Measurements from ENCODE around the gene HOXD4. TPM values are rescaled to one million over a fixed set of nuclear protein-coding genes. Genes with fewer than 3 reads are reported as not detected.

The HOXD4 gene
- total RNA-seq, 1 donor from 2014 or later: 0.70 TPM

DNA sequence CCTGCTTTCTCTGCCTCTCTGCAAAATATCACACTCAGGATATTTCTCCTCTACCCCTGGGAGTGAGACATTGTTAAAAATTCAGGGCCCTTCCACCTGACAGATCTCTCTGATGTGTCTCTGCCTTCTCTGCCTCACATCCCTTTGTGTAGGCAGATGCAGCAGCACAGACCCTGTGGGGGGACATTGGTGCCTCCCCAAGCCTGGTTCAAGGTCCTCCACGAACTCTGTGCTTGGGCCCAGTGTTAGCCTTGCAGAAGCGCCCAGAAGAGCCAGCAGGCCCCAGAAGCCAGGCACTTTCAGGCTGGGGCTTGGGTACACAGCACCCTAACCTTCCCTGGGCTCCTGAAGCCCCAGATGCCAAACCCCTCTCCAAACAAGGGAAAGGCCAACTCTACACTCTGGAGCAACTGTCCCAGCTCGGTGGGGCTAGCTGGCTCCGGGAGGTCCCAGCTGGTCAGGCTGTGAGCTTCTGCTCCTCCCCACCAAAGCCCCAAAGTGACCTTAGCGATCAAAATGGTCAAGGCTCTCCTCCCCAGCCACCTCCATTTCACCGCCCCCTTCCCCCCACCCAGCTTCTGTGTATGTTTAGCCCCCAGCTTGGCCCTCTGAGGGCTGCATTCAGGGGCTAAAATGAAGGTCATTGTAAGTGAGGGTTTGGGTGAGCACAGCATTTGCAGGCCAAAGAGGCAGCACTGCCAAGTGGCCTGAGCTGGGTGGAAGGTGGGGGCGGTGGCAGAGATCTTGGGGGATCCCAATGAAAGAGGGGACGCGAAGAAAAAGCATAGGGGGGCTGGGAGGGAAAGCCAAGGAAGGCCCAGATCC lies 26.2 kb upstream of the HOXD4 start:
- DNase-seq (ENCODE audit: low spot score): no peak
- intact Hi-C loops (cut with DNase I): loop anchor here (5.0 kb wide), 2 partner anchors 527 to 692 kb away; no protein-coding TSS in a partner anchor

DNA sequence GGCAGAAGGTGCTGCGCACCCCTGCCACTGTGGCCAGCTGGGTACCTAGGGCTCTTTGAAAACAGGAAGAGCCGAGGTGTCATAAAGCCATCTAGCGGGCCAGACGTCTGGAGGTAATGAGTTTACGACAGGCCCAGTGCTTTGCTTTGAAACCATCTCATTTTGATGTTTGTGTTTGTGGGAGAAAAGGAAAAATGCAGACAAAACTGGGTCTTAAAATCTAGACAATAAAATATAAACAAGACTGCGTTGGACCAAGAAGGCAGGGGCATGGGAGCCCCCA lies 25.6 kb upstream of the HOXD4 start:
- intact Hi-C loops (cut with DNase I): loop anchor here (2.0 to 5.0 kb wide), 3 partner anchors 513 to 692 kb away; no protein-coding TSS in a partner anchor
- no peak for DNase-seq (ENCODE audit: low spot score)

DNA sequence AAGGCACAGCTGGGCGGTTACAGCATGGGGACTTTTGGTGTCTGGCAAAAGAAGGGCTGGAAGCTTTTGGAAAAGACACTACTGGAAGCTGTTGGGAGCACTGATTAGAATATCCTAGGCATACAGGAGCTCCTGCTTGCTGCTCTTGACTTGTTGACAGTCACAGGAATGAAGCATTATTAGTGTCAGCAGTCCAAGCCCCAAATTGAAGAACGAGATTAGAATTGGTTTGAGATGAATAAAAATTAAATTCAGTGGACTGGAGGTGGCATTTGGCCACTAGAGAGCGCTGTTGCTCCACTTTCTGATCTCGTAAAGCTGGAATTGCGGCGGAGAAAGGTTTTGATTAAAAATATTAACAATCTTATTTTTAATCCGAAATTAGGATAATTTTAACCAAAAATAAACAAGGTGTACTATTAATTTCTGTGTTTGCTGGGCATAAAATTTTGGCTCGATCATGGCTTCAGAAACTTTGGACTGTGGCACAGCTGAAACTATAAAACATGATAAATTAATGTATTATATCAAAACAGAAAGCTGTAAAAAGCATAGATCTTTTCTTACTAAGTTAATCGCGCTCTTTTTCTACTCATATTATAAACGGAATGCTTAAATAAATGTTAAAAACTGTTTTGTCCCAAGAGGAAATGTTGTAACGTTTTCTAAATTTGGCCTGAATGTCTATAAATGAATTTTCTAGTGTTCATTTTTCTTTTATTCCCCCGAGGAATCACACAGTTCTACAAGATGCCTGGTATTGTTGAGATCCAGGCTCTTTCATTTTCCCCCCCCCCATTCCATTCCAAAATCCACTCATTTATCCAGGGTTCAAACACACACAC lies 24.2 kb upstream of the HOXD4 start:
- no peak for DNase-seq (ENCODE audit: low spot score)
- intact Hi-C loops (cut with DNase I): loop anchor here (2.0 to 5.0 kb wide), 3 partner anchors 512 to 690 kb away; no protein-coding TSS in a partner anchor

DNA sequence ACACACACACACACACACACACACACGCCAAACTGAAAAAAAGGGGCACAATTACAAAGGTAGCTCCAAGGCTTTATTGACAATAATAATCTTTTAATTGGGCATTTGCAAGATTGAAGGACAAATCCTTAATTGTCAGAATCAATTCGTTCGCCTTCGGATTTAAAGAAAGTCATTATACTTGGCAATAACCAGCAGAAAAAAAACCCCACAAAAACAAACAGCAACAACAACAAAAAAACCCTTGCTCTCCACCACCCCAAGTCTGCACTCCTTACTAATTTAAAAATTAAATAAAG lies 23.6 kb upstream of the HOXD4 start:
- intact Hi-C loops (cut with DNase I): loop anchor here (2.0 to 5.0 kb wide), 3 partner anchors 511 to 690 kb away; no protein-coding TSS in a partner anchor
- DNase-seq (ENCODE audit: low spot score): no peak

DNA sequence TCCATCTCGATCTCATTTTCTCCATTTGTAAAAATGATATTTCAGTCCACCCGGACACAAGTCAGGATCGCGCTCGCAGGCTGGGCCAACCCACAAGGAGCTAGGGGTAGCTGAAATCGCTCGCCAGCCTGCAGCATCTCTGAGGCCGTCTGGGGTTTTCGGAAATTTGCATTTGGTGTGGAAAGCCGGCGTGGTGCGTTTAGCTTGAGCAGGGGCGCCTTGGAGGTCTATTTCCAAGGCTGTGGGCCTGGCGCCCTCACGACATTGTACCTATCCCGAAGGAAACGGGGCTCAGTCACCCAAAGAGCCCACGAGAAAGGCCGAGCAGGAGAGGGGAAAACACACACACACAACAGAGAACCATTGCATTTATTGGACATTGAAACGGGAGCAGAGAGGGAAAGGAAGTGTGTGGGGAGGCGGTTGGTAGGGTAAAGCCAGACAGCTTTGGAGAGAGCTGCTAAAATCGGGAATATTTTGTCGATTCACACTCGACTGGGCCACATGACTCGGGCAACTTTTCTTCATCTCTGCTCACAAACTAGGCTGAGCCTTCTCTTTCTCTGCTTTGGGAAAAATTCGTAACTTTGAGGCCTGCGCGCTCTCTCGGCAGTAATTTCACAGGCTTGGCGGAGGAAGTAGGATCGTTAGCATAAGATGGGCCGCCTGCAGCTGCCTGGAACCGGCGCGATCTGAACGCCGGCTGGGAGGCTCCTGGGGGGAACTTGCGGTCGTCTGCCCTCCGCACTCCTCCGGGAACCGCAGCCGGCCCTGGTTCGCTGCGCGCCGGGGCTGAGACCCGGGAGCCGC lies 23.0 kb upstream of the HOXD4 start:
- no peak for DNase-seq (ENCODE audit: low spot score)
- intact Hi-C loops (cut with DNase I): loop anchor here (5.0 kb wide), 2 partner anchors 524 to 689 kb away; no protein-coding TSS in a partner anchor

DNA sequence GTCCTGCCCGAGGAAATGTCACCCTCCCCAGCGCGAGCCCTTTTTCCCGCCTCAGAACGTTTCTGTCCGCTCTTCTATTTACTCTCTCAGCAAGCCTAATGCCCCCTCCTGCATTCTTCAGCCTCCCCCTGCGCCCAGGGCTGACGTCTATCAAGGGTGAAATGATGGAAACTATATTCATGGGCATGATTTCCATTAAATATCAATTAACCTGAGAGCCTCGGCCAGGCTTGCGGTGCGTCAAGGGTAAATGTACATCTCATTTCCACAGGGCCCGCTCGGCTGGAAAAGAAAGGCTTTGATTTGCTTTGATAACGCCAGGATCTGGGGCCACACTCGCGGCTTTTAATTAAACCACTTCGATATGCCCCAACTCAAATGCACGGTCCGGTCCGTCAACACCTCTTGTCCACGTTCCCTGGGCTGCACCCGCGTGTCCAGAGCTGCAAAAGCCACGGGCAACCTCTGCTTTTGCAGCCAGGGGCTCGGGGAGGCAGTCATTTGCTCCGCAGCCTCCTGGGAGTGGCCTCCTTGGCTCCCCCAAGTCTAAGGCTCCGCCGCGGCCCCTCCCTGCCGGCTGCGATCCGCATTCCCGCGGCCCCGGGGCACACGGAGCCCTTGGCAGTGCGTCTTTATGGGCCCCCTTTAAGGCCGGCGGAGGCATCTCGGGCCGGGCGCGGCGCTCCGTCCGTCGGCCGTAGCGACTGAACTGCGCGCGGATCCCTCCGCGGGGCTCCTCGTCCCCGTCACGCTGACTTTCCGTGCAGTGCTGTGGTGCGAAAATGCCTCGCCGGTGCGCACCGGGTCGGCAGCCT lies 22.2 kb upstream of the HOXD4 start, which contains the start of gene HOXD8:
TSS of gene HOXD8 (plus strand) at position 724 of the 815 bp plus-strand sequence. CDS start 662 bp downstream, outside the sequence.
- intact Hi-C loops (cut with DNase I): loop anchor here (5.0 kb wide), 2 partner anchors 523 to 688 kb away; no protein-coding TSS in a partner anchor

DNA sequence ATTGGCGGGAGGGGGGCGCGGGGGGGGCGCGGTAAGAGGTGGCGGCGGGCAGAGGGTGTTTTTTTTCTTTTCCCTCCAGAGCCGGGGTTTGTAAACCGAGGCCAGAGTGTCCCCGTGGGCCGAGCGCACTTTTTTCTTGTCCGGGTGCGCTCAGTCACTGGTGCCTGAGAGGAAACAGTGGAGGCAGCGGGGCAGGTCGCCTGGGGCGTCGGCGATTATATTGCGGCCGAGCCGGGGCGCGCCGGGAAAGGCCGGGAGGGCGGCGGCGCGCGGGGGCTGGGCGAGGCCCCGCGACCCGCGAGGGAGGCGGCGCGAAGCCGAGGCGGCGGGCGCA lies 21.6 kb upstream of the HOXD4 start:
- intact Hi-C loops (cut with DNase I): loop anchor here (5.0 kb wide), 3 partner anchors 523 to 1018 kb away; no protein-coding TSS in a partner anchor
- DNase-seq (ENCODE audit: low spot score): no peak

More for the DNA sequence above, 22.2 kb upstream of the HOXD4 start, which contains the start of gene HOXD8:
- no peak for DNase-seq (ENCODE audit: low spot score)

DNA sequence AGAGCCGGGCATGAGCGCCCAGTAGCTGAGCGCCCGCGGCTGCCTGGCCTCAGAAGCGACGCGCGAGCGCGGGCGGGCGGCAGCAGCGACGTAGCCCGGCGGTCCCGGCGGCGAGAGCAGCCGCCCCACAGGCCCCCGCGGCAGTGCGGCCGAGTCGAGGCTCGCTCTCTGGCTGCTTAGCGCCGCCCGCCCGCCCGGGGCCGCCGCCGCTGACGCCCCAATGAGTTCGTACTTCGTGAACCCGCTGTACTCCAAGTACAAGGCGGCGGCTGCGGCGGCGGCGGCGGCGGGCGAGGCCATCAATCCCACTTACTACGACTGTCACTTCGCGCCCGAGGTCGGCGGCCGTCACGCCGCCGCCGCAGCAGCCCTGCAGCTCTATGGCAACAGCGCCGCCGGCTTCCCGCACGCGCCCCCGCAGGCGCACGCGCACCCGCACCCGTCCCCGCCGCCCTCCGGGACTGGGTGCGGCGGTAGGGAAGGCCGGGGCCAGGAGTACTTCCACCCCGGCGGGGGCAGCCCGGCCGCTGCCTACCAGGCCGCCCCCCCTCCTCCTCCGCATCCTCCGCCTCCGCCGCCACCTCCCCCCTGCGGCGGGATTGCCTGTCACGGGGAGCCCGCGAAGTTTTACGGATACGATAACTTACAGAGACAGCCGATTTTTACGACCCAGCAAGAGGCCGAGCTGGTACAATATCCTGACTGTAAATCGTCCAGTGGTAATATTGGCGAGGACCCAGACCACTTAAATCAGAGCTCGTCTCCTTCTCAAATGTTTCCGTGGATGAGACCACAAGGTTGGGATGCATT lies 21.0 kb upstream of the HOXD4 start:
- intact Hi-C loops (cut with DNase I): loop anchor here (5.0 kb wide), 1 partner anchor 1017 kb away; no protein-coding TSS in a partner anchor
- no peak for DNase-seq (ENCODE audit: low spot score)

DNA sequence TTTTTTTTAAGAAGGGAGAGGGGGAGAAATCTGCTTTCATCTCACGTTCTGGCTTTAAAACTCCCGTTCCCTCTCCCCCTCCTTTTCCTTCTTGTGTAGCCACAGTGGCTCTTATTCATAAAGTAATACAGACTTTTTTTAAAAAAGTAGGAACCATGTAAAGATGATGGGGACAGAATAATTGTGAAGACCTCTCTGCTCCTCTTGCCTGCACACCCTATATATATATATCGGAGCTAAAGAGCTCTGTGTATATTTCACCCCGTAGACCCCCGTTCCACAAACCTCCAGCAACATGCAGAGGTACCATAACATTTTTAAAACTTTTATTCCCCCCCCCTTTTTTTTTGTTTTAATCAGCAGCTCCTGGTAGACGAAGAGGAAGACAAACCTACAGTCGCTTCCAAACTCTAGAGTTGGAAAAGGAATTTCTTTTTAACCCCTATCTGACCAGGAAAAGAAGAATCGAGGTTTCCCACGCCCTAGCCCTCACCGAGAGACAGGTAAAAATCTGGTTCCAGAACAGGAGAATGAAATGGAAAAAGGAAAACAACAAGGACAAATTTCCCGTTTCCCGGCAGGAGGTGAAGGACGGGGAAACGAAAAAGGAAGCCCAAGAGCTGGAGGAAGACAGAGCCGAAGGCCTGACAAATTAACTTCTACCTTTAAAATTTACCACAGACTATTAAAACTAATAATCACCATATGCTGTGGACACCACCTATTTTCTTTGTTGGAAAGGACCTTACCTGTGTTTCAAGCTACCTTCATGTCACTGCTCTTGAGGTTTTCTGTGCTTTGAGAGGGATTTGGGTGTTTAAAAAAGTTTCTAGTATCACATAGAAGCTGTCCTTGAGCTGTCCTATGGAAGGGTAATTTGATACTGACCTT lies 20.1 kb upstream of the HOXD4 start:
- intact Hi-C loops (cut with DNase I): loop anchor here (5.0 kb wide), 1 partner anchor 1016 kb away; no protein-coding TSS in a partner anchor
- no peak for DNase-seq (ENCODE audit: low spot score)

DNA sequence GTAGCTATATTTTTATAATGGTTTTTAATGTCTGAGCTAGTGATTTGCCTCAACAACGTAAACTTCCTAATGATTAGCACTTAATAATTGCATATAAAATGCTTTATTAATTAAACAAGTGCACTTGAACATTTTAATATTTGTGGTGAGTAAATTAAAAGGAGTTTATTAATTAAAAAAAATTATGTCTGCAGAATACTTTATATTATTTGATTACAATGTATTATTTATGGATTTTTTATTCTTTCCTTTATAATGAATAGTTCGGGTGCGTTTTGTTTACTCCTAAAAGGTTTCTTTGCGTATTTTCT lies 19.5 kb upstream of the HOXD4 start:
- intact Hi-C loops (cut with DNase I): loop anchor here (5.0 kb wide), 1 partner anchor 1015 kb away; no protein-coding TSS in a partner anchor
- DNase-seq (ENCODE audit: low spot score): no peak

DNA sequence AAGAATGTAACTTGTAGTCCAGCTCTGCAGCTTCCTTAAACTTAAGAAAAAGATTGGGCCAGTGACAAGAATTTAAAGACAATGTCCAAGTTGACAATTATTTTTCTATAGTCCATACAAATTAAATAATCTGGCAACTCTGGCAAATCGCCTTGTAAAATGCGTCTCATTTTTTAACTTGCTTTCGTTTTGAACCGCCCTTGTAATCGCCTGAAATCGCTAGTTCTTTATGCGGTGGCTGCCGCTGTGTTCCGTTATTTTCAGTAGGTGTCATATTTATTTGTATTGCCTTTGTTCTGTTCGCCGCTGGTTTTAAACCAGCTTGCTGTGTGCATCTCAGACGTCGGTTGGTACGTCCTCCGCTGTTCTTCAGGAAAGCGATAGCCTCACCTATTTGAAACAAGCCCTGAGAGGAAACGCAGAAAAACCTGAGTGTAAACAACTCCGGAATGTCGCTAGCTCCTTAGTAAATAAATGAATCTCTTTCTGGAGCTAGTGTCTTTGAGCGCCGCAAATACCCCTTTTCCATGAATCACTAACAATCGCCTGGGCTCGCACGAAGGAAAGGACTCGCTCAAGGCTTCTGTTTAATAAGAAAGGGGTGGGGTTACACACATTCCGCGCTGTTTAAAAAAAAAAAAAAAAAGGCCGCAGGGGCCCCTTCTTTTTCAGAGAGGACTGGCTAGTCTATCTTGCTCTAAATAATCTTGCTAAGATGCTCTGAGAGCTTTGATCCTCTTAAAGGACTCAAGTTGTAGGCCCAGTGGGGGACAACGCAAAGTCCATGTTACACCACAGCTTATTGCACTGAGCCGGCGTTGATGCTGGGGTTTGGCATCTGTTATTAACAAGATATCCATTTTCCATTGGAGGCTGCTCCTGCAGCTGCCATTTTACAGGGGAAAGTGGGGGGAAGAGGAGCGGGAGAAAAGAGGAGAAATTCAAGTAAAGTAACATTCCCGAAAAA lies 18.9 kb upstream of the HOXD4 start:
- intact Hi-C loops (cut with DNase I): loop anchor here (5.0 kb wide), 1 partner anchor 1015 kb away; no protein-coding TSS in a partner anchor

DNA sequence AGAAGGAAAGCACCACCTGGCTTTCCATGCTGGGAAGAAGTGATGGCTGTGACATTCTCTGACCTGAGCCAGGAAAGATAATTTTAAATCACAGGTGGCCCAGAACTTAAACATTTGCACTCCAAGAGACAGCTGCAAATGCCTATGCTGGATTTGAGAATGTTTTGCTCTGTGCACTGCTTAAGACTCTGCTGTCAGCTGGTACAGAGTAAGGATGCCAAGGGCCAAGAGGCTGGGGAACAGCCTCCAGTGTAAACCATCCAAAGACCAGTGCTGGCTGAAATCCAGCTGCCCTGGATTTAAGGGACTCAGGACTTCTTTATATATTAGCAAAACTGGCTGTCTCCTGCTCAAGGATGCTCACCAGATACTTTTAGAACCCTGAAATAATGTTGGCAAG lies 18.0 kb upstream of the HOXD4 start:
- intact Hi-C loops (cut with DNase I): loop anchor here (5.0 kb wide), 1 partner anchor 1014 kb away; no protein-coding TSS in a partner anchor
- no peak for DNase-seq (ENCODE audit: low spot score)

More for the DNA sequence above, 18.9 kb upstream of the HOXD4 start:
- DNase-seq (ENCODE audit: low spot score): no peak

DNA sequence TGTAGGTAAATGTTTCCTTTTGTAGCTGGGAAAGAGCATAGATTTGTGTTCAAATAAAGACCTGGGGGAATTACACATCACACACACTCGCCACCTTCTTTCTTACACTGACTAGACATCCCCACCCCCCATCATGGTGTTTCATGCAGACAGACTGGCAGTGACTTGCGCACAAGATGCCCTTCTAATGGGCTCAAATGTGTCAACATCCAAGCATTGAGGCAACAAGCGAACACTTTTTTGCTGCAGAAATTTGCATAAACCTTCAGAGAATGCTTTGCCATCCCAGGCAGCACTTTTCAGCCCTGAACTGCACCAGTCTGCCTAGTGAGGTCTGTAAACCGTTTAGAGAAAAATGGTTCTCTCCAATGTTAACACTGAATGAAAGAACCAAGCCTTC lies 17.3 kb upstream of the HOXD4 start:
- no peak for DNase-seq (ENCODE audit: low spot score)
- intact Hi-C loops (cut with DNase I): loop anchor here (5.0 kb wide), 1 partner anchor 1013 kb away; no protein-coding TSS in a partner anchor

DNA sequence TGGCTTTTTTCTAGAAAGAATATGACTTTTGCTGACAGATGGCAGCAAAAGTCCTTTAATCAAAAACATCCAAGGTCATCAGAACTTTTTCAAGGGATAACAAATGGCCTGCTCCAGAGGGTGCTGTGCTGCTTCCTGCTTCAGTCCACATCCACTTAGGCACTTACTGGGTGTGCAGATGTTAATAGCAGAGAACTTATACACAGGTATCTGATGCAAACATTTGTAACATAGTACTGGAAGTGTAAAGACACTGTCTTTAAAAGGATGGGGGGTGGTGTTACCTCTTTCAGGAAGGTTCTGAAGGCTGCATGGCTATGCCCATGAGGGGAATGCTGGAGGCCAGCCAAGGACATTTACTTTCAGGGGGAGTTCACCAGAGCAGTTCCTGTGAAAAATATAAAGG lies 16.3 kb upstream of the HOXD4 start:
- no peak for DNase-seq (ENCODE audit: low spot score)
- intact Hi-C loops (cut with DNase I): no loop called here

DNA sequence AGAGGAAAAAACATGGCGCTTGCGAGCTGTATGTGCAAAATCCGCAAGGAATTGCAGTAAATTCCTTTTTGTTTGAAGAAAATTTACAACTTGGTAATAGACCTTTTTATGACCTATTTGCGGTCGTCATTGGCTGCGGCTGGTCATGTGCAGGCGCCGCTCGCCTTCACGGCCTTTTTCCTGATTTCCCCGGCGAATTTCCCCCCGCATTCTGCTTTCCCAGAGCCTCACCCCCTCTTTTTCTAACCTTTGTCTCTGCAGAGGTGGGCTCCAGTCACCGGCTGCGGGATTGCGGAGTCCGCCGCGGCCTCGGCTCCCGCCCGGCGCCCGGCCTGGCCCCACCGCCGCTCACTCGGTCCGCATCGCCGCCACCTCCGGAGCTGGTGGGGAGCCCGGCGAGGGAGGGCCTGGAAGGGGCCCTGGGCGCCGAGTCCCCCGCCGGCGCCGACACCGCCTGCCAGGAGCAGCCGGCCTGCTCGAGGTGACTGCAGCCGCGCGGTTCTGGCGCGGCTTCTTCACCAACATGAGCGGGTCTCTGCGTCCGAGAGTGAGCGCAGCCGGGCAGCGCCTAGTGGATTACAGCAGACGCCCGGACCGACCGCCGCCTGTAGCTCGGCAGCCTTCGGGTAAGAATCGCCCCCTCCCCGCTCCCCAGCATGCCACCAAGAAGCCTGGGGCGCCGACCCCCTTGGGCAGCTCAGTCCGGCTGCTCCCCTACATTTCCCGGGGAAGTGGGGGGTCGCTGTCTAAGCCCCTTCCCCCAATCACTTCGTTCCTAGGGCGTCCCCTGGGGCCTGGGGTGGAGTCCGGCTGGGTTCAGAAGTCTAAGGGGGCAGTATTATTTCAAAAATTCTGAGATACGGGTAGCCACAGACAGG lies 14.7 kb upstream of the HOXD4 start:
- intact Hi-C loops (cut with DNase I): no loop called here
- DNase-seq (ENCODE audit: low spot score): no peak
